ENCODE results near the gene OLFM1. TPM values are rescaled to one million over a fixed set of nuclear protein-coding genes. Genes with fewer than 3 reads are reported as not detected.

Gene OLFM1
- total RNA-seq, 6 experiments from 2014 or later, result 0.07 to 0.15 TPM; not detected in 4

GRCh38 chr9:135123773-135124134, 36.3 kb downstream of the OLFM1 start:
- TF ChIP-seq CTCF (IDR thresholded peaks at IDR 0.05), result no peak
- H3K27ac Mint-ChIP-seq, result no peak overlapping the region
- peaks cover 17% of the 10 kb centered on the region for H3K36me3 Mint-ChIP-seq (ENCODE audit: low read depth)
- no peak overlapping the region for H3K4me3 Mint-ChIP-seq
- H3K27me3 Mint-ChIP-seq (ENCODE audit: insufficient read depth), result peaks cover 13% of the 10 kb centered on the region
- no peaks in the 10 kb centered on the region for H3K4me1 Mint-ChIP-seq (ENCODE audit: low read depth)
- H3K9me3 Mint-ChIP-seq, result peaks cover 43% of the 10 kb centered on the region
- DNase-seq, result no peak

- H3K4me1 Mint-ChIP-seq (ENCODE audit: low read depth), result no peaks in the 10 kb centered on the region
- no peaks in the 10 kb centered on the region for H3K36me3 Mint-ChIP-seq (ENCODE audit: low read depth)
- H3K27me3 Mint-ChIP-seq (ENCODE audit: insufficient read depth), result peaks cover 16% of the 10 kb centered on the region; the same call in 1 of the 2 replicates
- H3K4me3 Mint-ChIP-seq, result no peak overlapping the region
- TF ChIP-seq CTCF (IDR thresholded peaks at IDR 0.05), result no peak
- H3K9me3 Mint-ChIP-seq, result peaks cover 29% of the 10 kb centered on the region; the same call in 1 of the 2 replicates
- H3K27ac Mint-ChIP-seq, result no peak overlapping the region
- no peak for DNase-seq
Observed at GRCh38 chr9:135126451-135127187, 39.2 kb downstream of the OLFM1 start.

GRCh38 chr9:135127718-135128670, 40.5 kb downstream of the OLFM1 start:
- H3K27me3 Mint-ChIP-seq (ENCODE audit: insufficient read depth), result peaks cover 20% of the 10 kb centered on the region
- H3K9me3 Mint-ChIP-seq, result peaks cover 31% of the 10 kb centered on the region; the same call in 1 of the 2 replicates
- H3K36me3 Mint-ChIP-seq (ENCODE audit: low read depth), result no peaks in the 10 kb centered on the region; the same call in 1 of the 2 replicates
- no peak for DNase-seq
- no peak for TF ChIP-seq CTCF (IDR thresholded peaks at IDR 0.05)
- no peak overlapping the region for H3K27ac Mint-ChIP-seq
- H3K4me3 Mint-ChIP-seq, result no peak overlapping the region
- no peaks in the 10 kb centered on the region for H3K4me1 Mint-ChIP-seq (ENCODE audit: low read depth)

DNA sequence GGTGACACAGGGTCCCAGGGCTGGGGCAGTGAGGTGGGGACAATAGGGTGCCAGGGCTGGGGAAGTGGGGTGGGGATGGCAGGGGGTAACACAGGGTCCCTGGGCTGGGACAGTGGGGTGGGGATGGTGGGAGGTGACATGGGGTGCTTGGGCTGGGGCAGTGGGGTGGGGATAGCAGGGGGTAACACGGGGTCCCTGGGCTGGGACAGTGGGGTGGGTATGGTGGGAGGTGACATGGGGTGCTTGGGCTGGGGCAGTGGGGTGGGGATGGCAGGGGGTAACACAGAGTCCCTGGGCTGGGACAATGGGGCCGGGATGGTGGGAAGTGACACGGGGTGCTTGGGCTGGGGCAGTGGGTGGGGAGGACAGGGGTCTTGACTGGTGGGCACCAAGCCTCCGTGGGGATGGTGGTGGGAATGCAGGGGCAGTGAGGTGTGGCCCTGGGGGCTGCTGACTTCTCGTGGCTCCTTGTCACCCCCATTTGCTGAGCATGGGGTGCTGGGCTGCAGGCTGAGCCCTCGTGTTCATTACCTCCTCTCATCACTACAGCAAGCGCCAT, 41.7 kb downstream of the OLFM1 start:
- Mint-ChIP-seq H3K9me3 (peaks cover 28% of the 10 kb centered on the region; the same call in 1 of the 2 replicates), H3K4me3 (no peak overlapping the region), H3K27me3 (ENCODE audit: insufficient read depth) (peaks cover 20% of the 10 kb centered on the region), H3K36me3 (ENCODE audit: low read depth) (no peaks in the 10 kb centered on the region; the same call in 1 of the 2 replicates), H3K4me1 (ENCODE audit: low read depth) (no peaks in the 10 kb centered on the region), H3K27ac (no peak overlapping the region)
- no peak for DNase-seq
- TF ChIP-seq CTCF (IDR thresholded peaks at IDR 0.05), result no peak

DNA sequence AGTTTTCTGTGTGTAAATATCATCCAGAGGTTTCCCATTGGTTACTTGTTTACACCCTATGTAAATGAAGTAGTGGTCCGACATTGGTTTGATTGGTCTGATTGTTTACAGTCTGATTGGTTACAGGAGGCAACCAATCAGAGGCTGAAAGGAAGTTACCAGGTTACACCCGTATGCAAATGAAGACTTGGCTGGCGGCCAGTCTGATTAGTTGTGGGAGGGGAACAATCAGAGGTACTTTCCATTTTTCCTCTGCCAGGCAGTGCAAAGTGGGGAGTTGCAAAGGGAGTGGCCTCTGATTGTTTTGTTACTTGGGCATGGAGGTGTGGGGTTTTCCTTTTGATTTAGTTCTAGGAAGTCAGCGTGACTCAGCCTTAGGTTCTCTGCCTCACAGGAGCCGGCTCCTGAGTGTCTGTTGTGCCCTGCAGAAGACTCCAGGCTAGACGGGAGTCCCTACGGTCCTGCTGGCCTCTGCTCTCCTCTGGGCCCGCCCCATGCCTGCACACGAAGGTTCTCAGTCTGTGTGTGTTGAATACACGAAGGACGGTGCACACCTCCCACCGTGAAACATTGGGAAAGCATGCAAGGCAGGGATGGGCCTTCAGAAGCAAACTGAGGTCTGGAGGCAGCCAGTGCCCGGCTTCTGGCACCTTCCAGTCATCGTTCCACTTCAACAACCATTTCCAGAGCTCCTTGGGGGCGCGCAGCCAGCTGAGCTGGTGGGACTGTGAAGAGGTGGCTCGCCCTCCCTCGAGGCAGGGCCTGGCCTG, 42.9 kb downstream of the OLFM1 start:
- no peak for TF ChIP-seq CTCF (IDR thresholded peaks at IDR 0.05)
- no peaks in the 10 kb centered on the region for H3K4me1 Mint-ChIP-seq (ENCODE audit: low read depth)
- peaks cover 28% of the 10 kb centered on the region; the same call in 1 of the 2 replicates for H3K9me3 Mint-ChIP-seq
- H3K36me3 Mint-ChIP-seq (ENCODE audit: low read depth), result no peaks in the 10 kb centered on the region; the same call in 1 of the 2 replicates
- peaks cover 20% of the 10 kb centered on the region for H3K27me3 Mint-ChIP-seq (ENCODE audit: insufficient read depth)
- no peak overlapping the region for H3K27ac Mint-ChIP-seq
- H3K4me3 Mint-ChIP-seq, result no peak overlapping the region
- no peak for DNase-seq

Data from HFFc6 (cell line).